Measurements from ENCODE around the gene CPSF4.
A peak's percentile ranks its signal among the peaks of the same experiment; 100 is the strongest.
"Not testable (repeated sequence)": the region's sequence is repeated elsewhere in the genome, so short reads cannot be mapped to it uniquely, and the experiment has no call there.

CPSF4 gene

GRCh38 chr7:99498546-99498944, 59.8 kb downstream of the CPSF4 start:
- Histone ChIP-seq H3K4me1 (peaks cover 11% of the 10 kb centered on the region), H3K4me2 (ENCODE audit: low read length) (peak overlapping the region; percentile 95), H2AFZ (no peak overlapping the region), H3K36me3 (ENCODE audit: control insufficient read depth, insufficient read depth, low read length) (no peaks in the 10 kb centered on the region), H3K79me2 (peaks cover 50% of the 10 kb centered on the region), H3K27ac (no peak overlapping the region), H3K4me3 (ENCODE audit: low read depth, low read length) (peak overlapping the region; percentile 99), H3K27me3 (ENCODE audit: control insufficient read depth, insufficient read depth, low read length) (no peaks in the 10 kb centered on the region), H3K9ac (no peak overlapping the region), H3K9me3 (ENCODE audit: control insufficient read depth, low read length) (no peaks in the 10 kb centered on the region)
- TF ChIP-seq CTCF (IDR thresholded peaks at IDR 0.05), result no peak

GRCh38 chr7:99499371-99499720, 60.6 kb downstream of the CPSF4 start:
- no peak for TF ChIP-seq CTCF (IDR thresholded peaks at IDR 0.05)
- Histone ChIP-seq H3K4me2 (ENCODE audit: low read length) (peak overlapping the region; percentile 95), H3K9ac (peak overlapping the region; percentile 44), H2AFZ (peak overlapping the region; percentile 69), H3K27me3 (ENCODE audit: control insufficient read depth, insufficient read depth, low read length) (no peaks in the 10 kb centered on the region), H3K4me3 (ENCODE audit: low read depth, low read length) (peak overlapping the region; percentile 99), H3K27ac (peak overlapping the region; percentile 80), H3K36me3 (ENCODE audit: control insufficient read depth, insufficient read depth, low read length) (no peaks in the 10 kb centered on the region), H3K4me1 (peaks cover 11% of the 10 kb centered on the region), H3K79me2 (peaks cover 44% of the 10 kb centered on the region), H3K9me3 (ENCODE audit: control insufficient read depth, low read length) (no peaks in the 10 kb centered on the region)

GRCh38 chr7:99499721-99500636, 61.2 kb downstream of the CPSF4 start, which contains the start of gene ZNF394:
Gene ZNF394 (minus strand): TSS chr7:99500281. CDS start chr7:99500093, 188 bp downstream.
- peaks cover 41% of the 10 kb centered on the region for H3K79me2 ChIP-seq

GRCh38 chr7:99500637-99501009, 61.9 kb downstream of the CPSF4 start:
- Histone ChIP-seq H3K9ac (no peak overlapping the region), H3K4me3 (ENCODE audit: low read depth, low read length) (peak overlapping the region; percentile 99), H3K27me3 (ENCODE audit: control insufficient read depth, insufficient read depth, low read length) (no peaks in the 10 kb centered on the region), H3K4me2 (ENCODE audit: low read length) (peak overlapping the region; percentile 95), H3K36me3 (ENCODE audit: control insufficient read depth, insufficient read depth, low read length) (no peaks in the 10 kb centered on the region), H3K4me1 (peaks cover 13% of the 10 kb centered on the region), H2AFZ (peak overlapping the region; percentile 69), H3K9me3 (ENCODE audit: control insufficient read depth, low read length) (no peaks in the 10 kb centered on the region), H3K79me2 (peaks cover 39% of the 10 kb centered on the region), H3K27ac (peak overlapping the region; percentile 80)
- no peak for TF ChIP-seq CTCF (IDR thresholded peaks at IDR 0.05)

More at GRCh38 chr7:99499721-99500636, 61.2 kb downstream of the CPSF4 start, which contains the start of gene ZNF394:
- Histone ChIP-seq H3K27me3 (ENCODE audit: control insufficient read depth, insufficient read depth, low read length) (no peaks in the 10 kb centered on the region), H2AFZ (peak within 1 kb of the TSS; percentile 69), H3K4me2 (ENCODE audit: low read length) (peak within 1 kb of the TSS; percentile 95), H3K4me1 (peaks cover 11% of the 10 kb centered on the region), H3K27ac (peak within 1 kb of the TSS; percentile 80), H3K4me3 (ENCODE audit: low read depth, low read length) (peak within 1 kb of the TSS; percentile 99), H3K9me3 (ENCODE audit: control insufficient read depth, low read length) (no peaks in the 10 kb centered on the region), H3K9ac (peak within 1 kb of the TSS; percentile 44), H3K36me3 (ENCODE audit: control insufficient read depth, insufficient read depth, low read length) (no peaks in the 10 kb centered on the region)
- TF ChIP-seq CTCF (IDR thresholded peaks at IDR 0.05), result no peak

GRCh38 chr7:99501236-99501635, 62.5 kb downstream of the CPSF4 start:
- H3K4me2 ChIP-seq (ENCODE audit: low read length); H2AFZ ChIP-seq; H3K9me3 ChIP-seq (ENCODE audit: control insufficient read depth, low read length); H3K27me3 ChIP-seq (ENCODE audit: control insufficient read depth, insufficient read depth, low read length); H3K9ac ChIP-seq; H3K4me3 ChIP-seq (ENCODE audit: low read depth, low read length); H3K27ac ChIP-seq; H3K36me3 ChIP-seq (ENCODE audit: control insufficient read depth, insufficient read depth, low read length): not testable (repeated sequence)
- peaks cover 38% of the 10 kb centered on the region for H3K79me2 ChIP-seq
- H3K4me1 ChIP-seq, result peaks cover 14% of the 10 kb centered on the region

Measured in parathyroid adenoma (tissue), 2 donors.